Epithelial cell of esophagus (primary cell): ENCODE data around the gene EGLN1.
"Not testable (repeated sequence)": the region's sequence is repeated elsewhere in the genome, so short reads cannot be mapped to it uniquely, and the experiment has no call there.

Experiments
- DNase-seq: peaks from one replicate; pipeline ENCODE4 v3.0.0; 2010; ENCODE audit warnings: low read depth
- H3K4me3 ChIP-seq: 2 replicates; pipeline ENCODE4 v1.5.1; 2011; ENCODE audit warnings: mild to moderate bottlenecking, low read length, control low read depth
- CTCF ChIP-seq: IDR thresholded peaks from 2 replicates; pipeline ENCODE4 v1.5.1; 2011; ENCODE audit warnings: low read depth, mild to moderate bottlenecking, low read length, control low read depth, inconsistent platforms; ENCODE audit not compliant: insufficient read depth; ENCODE audit errors: missing control alignments

Gene EGLN1

GRCh38 chr1:231354330-231355020 is 67.6 kb downstream of the EGLN1 start:
- H3K4me3 ChIP-seq = no peak overlapping the region
- TF ChIP-seq CTCF = no peak
- no peak for DNase-seq

GRCh38 chr1:231353086-231353485 is 69.0 kb downstream of the EGLN1 start:
- H3K4me3 ChIP-seq = no peak overlapping the region
- TF ChIP-seq CTCF = no peak
- no peak for DNase-seq

GRCh38 chr1:231351816-231352215 is 70.3 kb downstream of the EGLN1 start:
- no peak for DNase-seq
- no peak for TF ChIP-seq CTCF
- H3K4me3 ChIP-seq = no peak overlapping the region

- not testable (repeated sequence) for H3K4me3 ChIP-seq, DNase-seq
Observed at GRCh38 chr1:231348856-231349255, 73.2 kb downstream of the EGLN1 start.

GRCh38 chr1:231348442-231348841 is 73.6 kb downstream of the EGLN1 start:
- DNase-seq = no peak
- no peak for TF ChIP-seq CTCF
- no peak overlapping the region for H3K4me3 ChIP-seq

- no peak overlapping the region for H3K4me3 ChIP-seq
Observed at GRCh38 chr1:231347961-231348360, 74.1 kb downstream of the EGLN1 start.

GRCh38 chr1:231340328-231341013 is 81.6 kb downstream of the EGLN1 start:
- TF ChIP-seq CTCF = no peak
- no peak overlapping the region for H3K4me3 ChIP-seq
- peak; percentile 16 for DNase-seq

More at GRCh38 chr1:231347961-231348360, 74.1 kb downstream of the EGLN1 start:
- DNase-seq = no peak
- no peak for TF ChIP-seq CTCF
